ENCODE measurements around the gene SCNN1G. TPM values are rescaled to one million over a fixed set of nuclear protein-coding genes. Genes with fewer than 3 reads are reported as not detected.

SCNN1G gene
- total RNA-seq: under 0.01 and 0.85 TPM in 2 replicates

GRCh38 chr16:23182679-23183542 is at the start of gene SCNN1G:
Gene SCNN1G, plus strand, starts transcription at chr16:23182745. Its CDS starts 3,527 bp downstream, at chr16:23186272.

GRCh38 chr16:23149267-23149992 is 33.1 kb upstream of the SCNN1G start, which contains the start of gene USP31:
Gene USP31, minus strand, starts transcription at chr16:23149452. Its CDS starts 182 bp downstream, at chr16:23149270.

Other genes starting within 250 kb of the SCNN1G start
- 13.2 and 17.8 TPM in 2 replicates for gene USP31, start 33.3 kb upstream of the SCNN1G start, total RNA-seq
- gene SCNN1B, start 119.6 kb downstream of the SCNN1G start, total RNA-seq: 0.48 and 1.5 TPM in 2 replicates

Measured in tracheal epithelial cell (primary cell).